CD4-positive, alpha-beta memory T cell (primary cell): ENCODE results near the gene TAF1C. TPM values are rescaled to one million over a fixed set of nuclear protein-coding genes. Genes with fewer than 3 reads are reported as not detected.
A peak's percentile ranks its signal among the peaks of the same experiment; 100 is the strongest.

Experiments used
- CTCF ChIA-PET: fragments of 350-600 bp; sonication (Branson Sonifier 250); formaldehyde crosslinking; loops from one replicate; lab custom pipeline; 2021; ENCODE audit warnings: inconsistent platforms; ENCODE audit not compliant: partially characterized antibody; lab: Charles Lee
- POLR2A ChIA-PET: fragments of 350-600 bp; sonication (Branson Sonifier 250); formaldehyde crosslinking; loops from one replicate; lab custom pipeline; 2021; ENCODE audit not compliant: partially characterized antibody; lab: Charles Lee
- DNase-seq, 5 donors: peaks; one replicate each; pipeline versions ENCODE4 v3.0.0 to v3.0.0-alpha.2; 2020 to 2022; ENCODE audit warnings: mixed read lengths in 1 of 5
- H3K27ac ChIP-seq: one replicate; pipeline ENCODE4 v1.7.0; 2013; ENCODE audit warnings: low read depth, low read length
- H3K27me3 ChIP-seq: 2 replicates; pipeline ENCODE4 v1.7.0; 2013; ENCODE audit warnings: mild to moderate bottlenecking, low read length, moderate library complexity; ENCODE audit not compliant: insufficient read depth
- H3K36me3 ChIP-seq: 2 replicates; pipeline ENCODE4 v1.7.0; 2013; ENCODE audit warnings: mild to moderate bottlenecking, low read length, moderate library complexity; ENCODE audit not compliant: insufficient read depth
- H3K4me1 ChIP-seq: 2 replicates; pipeline ENCODE4 v1.7.0; 2013; ENCODE audit warnings: mild to moderate bottlenecking, low read length, moderate library complexity; ENCODE audit not compliant: insufficient read depth
- H3K4me3 ChIP-seq, 2 donors: one replicate each; pipeline ENCODE4 v1.7.0; 2013; ENCODE audit warnings: low read length in 2 of 2, mild to moderate bottlenecking in 1 of 2
- H3K9me3 ChIP-seq, 2 donors: one replicate each; pipeline ENCODE4 v1.7.0; 2013; ENCODE audit warnings: low read length in 2 of 2, control low read depth in 1 of 2; ENCODE audit not compliant: control insufficient read depth in 1 of 2
- H3K27ac Mint-ChIP-seq, 7 donors: one replicate each; pipeline ENCODE4 v1.8.0; 2020 to 2021; ENCODE audit warnings: mixed read lengths in 7 of 7, mild to moderate bottlenecking in 6 of 7, inconsistent platforms in 3 of 7, moderate library complexity in 3 of 7
- H3K27me3 Mint-ChIP-seq, 2 donors: one replicate each; pipeline ENCODE4 v1.8.0; 2020 to 2021; ENCODE audit warnings: mixed read lengths in 2 of 2
- H3K36me3 Mint-ChIP-seq, 2 donors: one replicate each; pipeline ENCODE4 v1.8.0; 2020 to 2021; ENCODE audit warnings: mixed read lengths in 2 of 2, inconsistent platforms in 1 of 2, mild to moderate bottlenecking in 1 of 2
- H3K4me1 Mint-ChIP-seq, 4 donors: one replicate each; pipeline ENCODE4 v1.8.0; 2020 to 2021; ENCODE audit warnings: mixed read lengths in 4 of 4, mild to moderate bottlenecking in 1 of 4
- H3K4me3 Mint-ChIP-seq, 8 donors: one replicate each; pipeline ENCODE4 v1.8.0; 2020 to 2021; ENCODE audit warnings: mixed read lengths in 8 of 8, mild to moderate bottlenecking in 7 of 8, moderate library complexity in 6 of 8, inconsistent platforms in 3 of 8
- H3K9me3 Mint-ChIP-seq, 8 donors: one replicate each; pipeline ENCODE4 v1.8.0; 2020 to 2021; ENCODE audit warnings: mixed read lengths in 8 of 8, mild to moderate bottlenecking in 5 of 8, inconsistent platforms in 3 of 8, moderate library complexity in 1 of 8
- intact Hi-C: fragments of 100-400 bp; cut with micrococcal nuclease; formaldehyde crosslinking; loops from one replicate; pipeline ENCODE4 v1.15.1; 2023
- polyA plus RNA-seq, 2 donors: library from polyadenylated mRNA; unstranded; fragments of 300-500 nt; fragmentation: Illumina TruSeq; gene quantifications; one replicate each; pipeline ENCODE4 v1.2.3, GENCODE V29; 2021
- total RNA-seq, 2 experiments: library from RNA; stranded (reverse); gene quantifications; one replicate each; pipeline ENCODE4 v1.2.3, GENCODE V29; 2021

The TAF1C gene
- total and polyA plus RNA-seq, 4 experiments from 2014 or later: 4.1 to 102 (median 51.2) TPM

DNA sequence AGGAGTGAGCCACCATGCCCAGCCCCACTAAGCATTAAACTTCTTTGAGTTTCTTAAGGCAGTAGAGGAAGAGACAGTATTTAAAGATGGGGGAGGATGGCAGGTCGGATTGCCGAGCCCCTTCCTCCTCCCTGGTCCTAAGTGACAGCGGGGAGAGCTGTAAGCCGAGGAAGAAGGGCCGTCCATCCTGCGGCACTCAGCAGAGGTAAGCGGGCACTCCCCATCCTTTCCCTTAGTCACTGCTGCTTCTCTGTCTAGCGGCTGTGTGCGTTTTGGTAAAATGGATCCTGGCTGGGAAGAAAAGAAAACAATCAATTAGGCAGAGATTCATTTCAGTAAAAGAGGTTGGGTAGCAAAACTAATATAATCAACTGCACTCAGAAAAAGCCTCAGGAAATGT lies 27.9 kb downstream of the TAF1C start:
- intact Hi-C loops: no loop called here
- Mint-ChIP-seq H3K4me1 (no peaks in the 10 kb centered on the region), H3K36me3 (no peaks in the 10 kb centered on the region), H3K4me3 (no peak overlapping the region), H3K9me3 (no peaks in the 10 kb centered on the region), H3K27ac (no peak overlapping the region), H3K27me3 (peaks cover 17 to 32% of the 10 kb centered on the region in 2 donors)
- Histone ChIP-seq H3K4me1 (no peaks in the 10 kb centered on the region), H3K9me3 (no peaks in the 10 kb centered on the region), H3K4me3 (no peak overlapping the region), H3K36me3 (no peaks in the 10 kb centered on the region), H3K27me3 (no peaks in the 10 kb centered on the region), H3K27ac (no peak overlapping the region)
- ChIA-PET POLR2A (no interaction called here), CTCF (interaction anchor here (0.7 kb wide), 1 partner anchor 8 kb away, joined by 3 read pairs; no protein-coding TSS in a partner anchor)
- no peak for DNase-seq

- no peak overlapping the region for H3K4me3 Mint-ChIP-seq
- no peak overlapping the region for H3K27ac ChIP-seq
- CTCF ChIA-PET: interaction anchor here (0.7 to 1.6 kb wide), 5 partner anchors 19 to 73 kb away, joined by 3 to 4 read pairs (median 4); no protein-coding TSS in a partner anchor
- peaks cover 13 to 23% of the 10 kb centered on the region in 2 donors for H3K27me3 Mint-ChIP-seq
- no peak overlapping the region for H3K4me3 ChIP-seq
- no peaks in the 10 kb centered on the region for H3K4me1 ChIP-seq
- no peak for DNase-seq
- H3K9me3 ChIP-seq: no peaks in the 10 kb centered on the region
- intact Hi-C loops: no loop called here
- no peak overlapping the region for H3K27ac Mint-ChIP-seq
- no peaks in the 10 kb centered on the region for H3K36me3 ChIP-seq
- no peaks in the 10 kb centered on the region for H3K36me3 Mint-ChIP-seq
- no peaks in the 10 kb centered on the region for H3K9me3 Mint-ChIP-seq
- POLR2A ChIA-PET: no interaction called here
- no peaks in the 10 kb centered on the region for H3K27me3 ChIP-seq
- H3K4me1 Mint-ChIP-seq: no peaks in the 10 kb centered on the region
These were observed 30.5 kb downstream of the TAF1C start for GRCh38 chr16:84156342-84156784.

DNA sequence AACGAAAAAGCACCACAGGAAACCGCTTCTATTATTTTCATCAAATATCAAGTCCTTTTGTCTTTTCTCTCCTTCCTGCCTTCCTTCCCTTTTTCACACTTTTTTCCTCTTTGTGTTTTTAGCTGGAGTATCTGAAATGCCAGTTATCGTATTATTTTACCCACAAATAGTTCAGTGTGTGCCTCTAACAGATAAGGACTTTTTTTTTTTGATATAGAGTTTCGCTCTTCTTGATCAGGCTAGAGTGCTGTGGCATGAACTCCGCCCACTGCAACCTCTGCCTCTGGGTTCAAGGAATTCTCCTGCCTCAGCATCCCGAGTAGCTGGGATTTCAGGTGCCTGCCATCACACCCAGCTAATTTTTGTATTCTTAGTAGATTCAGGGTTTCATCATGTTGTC lies 31.1 kb downstream of the TAF1C start:
- no peaks in the 10 kb centered on the region for H3K9me3 Mint-ChIP-seq
- H3K27ac Mint-ChIP-seq: no peak overlapping the region
- Histone ChIP-seq H3K27ac (no peak overlapping the region), H3K36me3 (no peaks in the 10 kb centered on the region), H3K27me3 (no peaks in the 10 kb centered on the region), H3K9me3 (no peaks in the 10 kb centered on the region), H3K4me1 (no peaks in the 10 kb centered on the region), H3K4me3 (no peak overlapping the region)
- ChIA-PET CTCF (interaction anchor here (0.8 to 1.6 kb wide), 3 partner anchors 20 to 72 kb away, joined by 3 to 4 read pairs (median 4); no protein-coding TSS in a partner anchor), POLR2A (no interaction called here)
- H3K27me3 Mint-ChIP-seq: peaks cover 13 to 23% of the 10 kb centered on the region in 2 donors
- intact Hi-C loops: no loop called here
- no peaks in the 10 kb centered on the region for H3K36me3 Mint-ChIP-seq
- H3K4me3 Mint-ChIP-seq: no peak overlapping the region
- H3K4me1 Mint-ChIP-seq: no peaks in the 10 kb centered on the region
- DNase-seq: no peak

DNA sequence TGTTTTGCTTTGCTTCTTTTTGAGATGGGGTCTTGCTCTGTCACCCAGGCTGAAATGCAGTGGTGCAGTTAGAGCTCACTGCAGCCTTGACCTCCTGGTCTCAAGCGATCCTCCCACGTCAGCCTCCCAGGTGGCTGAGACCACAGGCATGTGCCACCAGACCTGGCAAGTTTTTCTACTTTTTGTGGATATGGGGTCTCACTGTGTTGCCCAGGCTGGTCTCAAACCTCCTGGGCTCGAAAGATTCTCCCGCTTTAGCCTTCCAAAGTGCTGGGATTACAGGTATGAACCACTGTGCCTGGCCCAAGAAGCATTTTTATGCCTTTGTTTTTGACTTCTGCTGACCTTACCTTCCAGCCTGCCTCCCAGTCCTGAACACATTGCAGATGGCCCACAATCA lies 31.6 kb downstream of the TAF1C start:
- Histone ChIP-seq H3K4me1 (no peaks in the 10 kb centered on the region), H3K27ac (no peak overlapping the region), H3K27me3 (no peaks in the 10 kb centered on the region), H3K9me3 (no peaks in the 10 kb centered on the region), H3K4me3 (no peak overlapping the region), H3K36me3 (no peaks in the 10 kb centered on the region)
- intact Hi-C loops: no loop called here
- CTCF ChIA-PET: interaction anchor here (1.6 kb wide), 1 partner anchor 20 kb away, joined by 4 read pairs; no protein-coding TSS in a partner anchor
- Mint-ChIP-seq H3K4me1 (no peaks in the 10 kb centered on the region), H3K27me3 (peaks cover 14 to 23% of the 10 kb centered on the region in 2 donors), H3K9me3 (no peaks in the 10 kb centered on the region), H3K36me3 (no peaks in the 10 kb centered on the region), H3K27ac (peak overlapping the region in 1 of 7 donors; percentile 53), H3K4me3 (no peak overlapping the region)
- POLR2A ChIA-PET: no interaction called here
- DNase-seq: no peak

GRCh38 chr16:84153660-84154214 lies 33.1 kb downstream of the TAF1C start:
- Mint-ChIP-seq H3K36me3 (no peaks in the 10 kb centered on the region), H3K27me3 (peaks cover 15 to 16% of the 10 kb centered on the region in 2 donors)

GRCh38 chr16:84150926-84151325 lies 35.9 kb downstream of the TAF1C start:
- H3K9me3 Mint-ChIP-seq: no peaks in the 10 kb centered on the region
- intact Hi-C loops: no loop called here
- ChIA-PET POLR2A (no interaction called here), CTCF (interaction anchor here (1.4 to 1.5 kb wide), 2 partner anchors 9 to 16 kb away, joined by 3 read pairs; no protein-coding TSS in a partner anchor)
- no peak overlapping the region for H3K27ac ChIP-seq
- no peaks in the 10 kb centered on the region for H3K27me3 ChIP-seq
- no peaks in the 10 kb centered on the region for H3K9me3 ChIP-seq
- H3K4me1 Mint-ChIP-seq: peaks cover 0 to 1% (median 0%) of the 10 kb centered on the region in 4 donors
- no peaks in the 10 kb centered on the region for H3K4me1 ChIP-seq
- no peaks in the 10 kb centered on the region for H3K36me3 ChIP-seq
- DNase-seq: no peak
- no peak overlapping the region for H3K4me3 ChIP-seq
- peaks cover 7 to 9% of the 10 kb centered on the region in 2 donors for H3K27me3 Mint-ChIP-seq
- no peak overlapping the region for H3K4me3 Mint-ChIP-seq
- no peaks in the 10 kb centered on the region for H3K36me3 Mint-ChIP-seq
- H3K27ac Mint-ChIP-seq: no peak overlapping the region

More at GRCh38 chr16:84153660-84154214, 33.1 kb downstream of the TAF1C start:
- Histone ChIP-seq H3K4me1 (no peaks in the 10 kb centered on the region), H3K4me3 (no peak overlapping the region), H3K9me3 (no peaks in the 10 kb centered on the region), H3K27me3 (no peaks in the 10 kb centered on the region), H3K27ac (no peak overlapping the region), H3K36me3 (no peaks in the 10 kb centered on the region)
- no peak overlapping the region for H3K27ac Mint-ChIP-seq
- intact Hi-C loops: no loop called here
- H3K4me1 Mint-ChIP-seq: no peaks in the 10 kb centered on the region
- DNase-seq: no peak
- H3K4me3 Mint-ChIP-seq: no peak overlapping the region
- ChIA-PET CTCF (interaction anchor here (1.0 kb wide), 1 partner anchor 9 kb away, joined by 3 read pairs; the partner anchor contains the start of gene HSDL1), POLR2A (no interaction called here)
- H3K9me3 Mint-ChIP-seq: no peaks in the 10 kb centered on the region

DNA sequence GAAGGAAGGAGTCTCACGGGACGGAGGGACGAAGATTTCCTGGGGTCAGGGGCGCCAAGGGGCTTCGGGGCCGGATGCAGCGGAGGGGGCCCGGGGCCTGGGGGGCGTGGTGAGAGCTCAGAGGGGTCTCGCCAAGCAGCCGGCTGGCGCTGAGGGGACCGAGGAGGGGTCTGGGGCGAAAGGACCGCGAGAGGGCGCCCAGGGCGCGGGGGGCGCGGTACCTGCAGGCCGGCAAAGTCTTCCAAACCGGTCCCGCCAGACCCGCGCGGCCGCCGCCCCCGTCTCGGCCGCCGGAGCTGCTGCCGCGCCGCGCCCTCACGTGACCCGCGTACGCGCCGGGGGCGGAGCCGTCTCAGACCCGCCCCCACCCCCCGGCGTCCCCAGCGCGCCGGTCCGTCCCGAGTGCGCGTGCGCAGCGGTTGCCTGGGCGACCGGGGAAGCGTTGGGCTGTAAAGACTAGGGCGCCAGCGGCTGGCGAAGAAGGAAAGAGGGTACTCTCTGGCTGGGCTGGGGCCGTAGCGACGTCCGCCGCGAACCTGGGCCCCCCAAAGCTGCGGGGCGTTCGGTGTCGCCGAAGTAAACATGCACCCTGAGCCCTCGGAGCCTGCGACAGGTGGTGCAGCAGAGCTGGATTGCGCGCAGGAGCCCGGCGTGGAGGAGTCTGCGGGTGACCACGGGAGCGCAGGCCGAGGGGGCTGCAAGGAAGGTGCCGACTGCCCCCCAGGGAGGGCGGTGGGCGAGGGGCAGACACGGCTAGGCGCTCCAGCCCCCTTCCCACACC lies 41.8 kb downstream of the TAF1C start, which contains the start of the genes DNAAF1 and HSDL1:
DNAAF1 (plus strand) TSS at position 450 of the 781 bp plus-strand sequence; CDS start at position 583, 133 bp downstream.
HSDL1 (minus strand) TSS at position 319 of the 781 bp plus-strand sequence. CDS start 13,856 bp downstream, outside the sequence.
- peak within 1 kb of the TSS; percentile 49 to 95 (median 91) for H3K27ac Mint-ChIP-seq
- H3K9me3 ChIP-seq: no peaks in the 10 kb centered on the region
- H3K4me1 Mint-ChIP-seq: peaks cover 4 to 19% (median 12%) of the 10 kb centered on the region in 4 donors
- peak within 1 kb of the TSS; percentile 65 for H3K27ac ChIP-seq
- H3K4me3 Mint-ChIP-seq: peak within 1 kb of the TSS; percentile 92 to 98 (median 94)
- H3K4me1 ChIP-seq: peaks cover 13% of the 10 kb centered on the region
- intact Hi-C loops: loop anchor here (1.0 kb wide), 2 partner anchors 29 to 42 kb away; partner anchors contain the start of genes MBTPS1 and TAF1C
- H3K36me3 ChIP-seq: no peaks in the 10 kb centered on the region
- no peaks in the 10 kb centered on the region for H3K27me3 ChIP-seq
- peaks cover 3 to 6% of the 10 kb centered on the region in 2 donors for H3K27me3 Mint-ChIP-seq
- DNase-seq: peak; percentile 89 to 95 (median 93)
- H3K4me3 ChIP-seq: peak within 1 kb of the TSS; percentile 61 to 78
- H3K36me3 Mint-ChIP-seq: peaks cover 0 to 7% of the 10 kb centered on the region in 2 donors
- H3K9me3 Mint-ChIP-seq: no peaks in the 10 kb centered on the region
- ChIA-PET CTCF (interaction anchor here (0.8 to 2.0 kb wide), 4 partner anchors 9 to 59 kb away, joined by 3 to 5 read pairs (median 4); partner anchors contain the start of genes MBTPS1 and TAF1C), POLR2A (interaction anchor here (0.8 to 4.2 kb wide), 6 partner anchors 13 to 57 kb away, joined by 3 to 55 read pairs (median 4); partner anchors contain the start of genes MBTPS1 and TAF1C)
